ENCODE measurements around the gene SLC35F3. TPM values are rescaled to one million over a fixed set of nuclear protein-coding genes. Genes with fewer than 3 reads are reported as not detected.
A peak's percentile ranks its signal among the peaks of the same experiment; 100 is the strongest.

SLC35F3 gene
- total RNA-seq, 4 donors from 2014 or later: 0.82 TPM; not detected in 3

DNA sequence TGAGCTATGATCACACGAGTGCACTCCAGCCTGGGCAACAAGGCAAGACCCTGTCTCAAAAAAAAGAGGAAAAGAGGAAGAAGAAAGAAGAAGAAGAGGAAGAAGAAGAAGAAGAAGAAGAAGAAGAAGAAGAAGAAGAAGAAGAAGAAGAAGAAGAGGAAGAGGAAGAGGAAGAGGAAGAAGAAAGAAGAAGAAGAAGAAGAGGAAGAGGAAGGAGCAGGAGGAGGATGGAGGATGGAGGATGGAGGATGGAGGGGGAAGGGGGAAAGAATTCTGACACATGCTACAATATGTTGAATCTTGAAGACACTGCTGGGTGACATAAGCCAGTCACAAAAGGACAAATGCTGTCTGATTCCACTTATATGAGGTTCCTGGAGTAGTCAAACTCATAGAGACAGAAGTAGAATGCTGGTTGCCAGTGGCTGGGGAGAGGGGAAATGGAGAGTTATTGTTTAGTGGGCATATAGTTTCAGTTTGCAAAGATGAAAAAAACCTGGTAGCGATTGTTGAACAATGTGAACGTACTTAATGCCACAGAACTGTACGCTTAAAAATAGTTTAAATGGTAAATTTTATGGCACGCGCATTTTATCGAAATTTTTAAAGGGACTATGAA lies 421.5 kb downstream of the SLC35F3 start:
- in situ Hi-C loops (cut with MboI; ENCODE audit: low sequenced_read_pairs in 4 of 4): no loop called here
- H3K27ac ChIP-seq: no peak overlapping the region
- ATAC-seq (no peak), DNase-seq (no peak)
- intact Hi-C loops (cut with DNase I; ENCODE audit: low total_unique reads): no loop called here
- H3K36me3 ChIP-seq: no peaks in the 10 kb centered on the region
- TF ChIP-seq POLR2A (IDR thresholded peaks at IDR 0.05): no peak
- TF ChIP-seq, protein P1, sequence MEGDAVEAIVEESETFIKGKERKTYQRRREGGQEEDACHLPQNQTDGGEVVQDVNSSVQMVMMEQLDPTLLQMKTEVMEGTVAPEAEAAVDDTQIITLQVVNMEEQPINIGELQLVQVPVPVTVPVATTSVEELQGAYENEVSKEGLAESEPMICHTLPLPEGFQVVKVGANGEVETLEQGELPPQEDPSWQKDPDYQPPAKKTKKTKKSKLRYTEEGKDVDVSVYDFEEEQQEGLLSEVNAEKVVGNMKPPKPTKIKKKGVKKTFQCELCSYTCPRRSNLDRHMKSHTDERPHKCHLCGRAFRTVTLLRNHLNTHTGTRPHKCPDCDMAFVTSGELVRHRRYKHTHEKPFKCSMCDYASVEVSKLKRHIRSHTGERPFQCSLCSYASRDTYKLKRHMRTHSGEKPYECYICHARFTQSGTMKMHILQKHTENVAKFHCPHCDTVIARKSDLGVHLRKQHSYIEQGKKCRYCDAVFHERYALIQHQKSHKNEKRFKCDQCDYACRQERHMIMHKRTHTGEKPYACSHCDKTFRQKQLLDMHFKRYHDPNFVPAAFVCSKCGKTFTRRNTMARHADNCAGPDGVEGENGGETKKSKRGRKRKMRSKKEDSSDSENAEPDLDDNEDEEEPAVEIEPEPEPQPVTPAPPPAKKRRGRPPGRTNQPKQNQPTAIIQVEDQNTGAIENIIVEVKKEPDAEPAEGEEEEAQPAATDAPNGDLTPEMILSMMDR (IDR thresholded peaks at IDR 0.05 in 4 of 5, conservative IDR thresholded peaks at IDR 0.05 in 1 of 5): no peak
- peaks cover 2 to 17% (median 7%) of the 10 kb centered on the region in 3 donors for H3K27me3 ChIP-seq
- no peaks in the 10 kb centered on the region for H3K9me3 ChIP-seq
- H3K4me3 ChIP-seq: peak overlapping the region; percentile 15 to 50 (median 27)
- no peaks in the 10 kb centered on the region for H3K4me1 ChIP-seq

DNA sequence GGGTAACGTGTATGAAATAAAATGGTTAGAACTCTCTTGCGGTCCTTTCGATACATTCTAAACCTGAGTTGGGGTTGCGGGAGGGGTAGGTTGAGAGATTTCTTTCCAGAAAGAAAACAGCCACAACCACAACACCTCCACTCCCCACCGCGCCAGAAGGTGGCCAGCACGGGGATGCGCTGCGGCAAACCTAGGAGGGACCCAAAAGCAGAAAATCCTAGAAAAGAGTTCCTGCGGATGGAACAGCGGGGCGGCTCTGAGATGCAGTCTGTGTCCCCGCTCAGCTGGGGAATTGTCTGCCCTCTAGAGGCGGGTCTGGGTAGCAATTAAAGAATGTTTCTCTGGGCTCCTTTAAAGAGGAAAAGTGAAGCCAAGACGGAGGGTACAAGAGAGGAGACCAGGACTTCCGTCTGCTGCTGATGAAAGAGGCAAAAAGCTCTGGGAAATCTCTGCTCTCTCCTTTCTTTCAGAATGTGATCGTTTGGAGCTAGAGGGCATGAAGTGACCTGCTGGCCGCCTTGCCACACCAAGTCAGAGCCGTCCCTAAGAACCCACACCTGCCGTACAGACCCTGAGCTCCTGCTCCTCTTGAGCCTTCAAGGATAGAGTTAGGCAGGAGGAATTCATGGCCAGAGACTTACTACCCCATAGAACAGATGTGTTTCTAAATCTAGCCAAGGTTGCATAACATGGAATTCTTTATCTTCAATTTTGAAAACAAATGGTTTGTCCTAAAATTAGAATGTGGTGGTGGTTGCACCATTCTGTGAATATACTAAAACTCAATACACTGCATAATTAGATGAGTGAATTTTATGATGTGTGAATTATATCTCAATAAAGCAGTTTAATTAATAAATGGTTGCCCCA lies 422.3 kb downstream of the SLC35F3 start:
- DNase-seq (no peak), ATAC-seq (peak; percentile 89 to 90)
- H3K36me3 ChIP-seq: no peaks in the 10 kb centered on the region
- TF ChIP-seq POLR2A (IDR thresholded peaks at IDR 0.05): no peak
- TF ChIP-seq, protein P1 (IDR thresholded peaks at IDR 0.05 in 4 of 5, conservative IDR thresholded peaks at IDR 0.05 in 1 of 5): peak; percentile 21 to 78 (median 59)
- in situ Hi-C loops (cut with MboI; ENCODE audit: low sequenced_read_pairs in 4 of 4) (no loop called here), intact Hi-C loops (cut with DNase I; ENCODE audit: low total_unique reads) (no loop called here)
- peak overlapping the region; percentile 15 to 50 (median 27) for H3K4me3 ChIP-seq
- no peaks in the 10 kb centered on the region for H3K4me1 ChIP-seq
- H3K9me3 ChIP-seq: no peaks in the 10 kb centered on the region
- no peak overlapping the region for H3K27ac ChIP-seq
- peaks cover 2 to 14% (median 7%) of the 10 kb centered on the region in 3 donors for H3K27me3 ChIP-seq

DNA sequence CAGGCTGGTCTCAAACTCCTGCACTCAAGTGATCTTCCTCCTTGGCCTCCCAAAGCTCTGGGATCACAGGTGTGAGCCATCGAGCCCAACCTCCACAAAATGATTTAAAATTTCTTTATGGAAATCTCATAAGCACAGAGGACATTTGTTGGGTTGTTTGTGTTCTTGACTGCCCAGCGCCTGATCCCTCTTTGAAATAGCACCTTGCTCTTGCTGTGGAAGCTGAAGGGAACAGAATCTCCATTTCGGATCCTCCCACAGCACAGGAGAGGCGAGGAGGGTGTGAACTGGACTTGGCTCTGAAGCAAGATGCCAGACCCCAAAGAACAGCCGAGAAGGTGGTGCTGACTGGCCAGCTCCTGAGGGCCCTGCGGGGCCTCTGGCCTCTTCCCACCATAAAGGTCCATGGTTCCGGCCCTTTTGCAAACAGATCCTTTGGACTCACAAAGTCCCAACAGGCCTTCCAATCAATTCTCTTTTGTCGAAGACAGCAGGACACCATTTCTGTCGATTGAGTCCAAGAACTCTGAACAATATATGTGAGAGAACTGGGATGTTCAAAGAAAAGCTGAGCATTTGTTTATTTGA lies 423.2 kb downstream of the SLC35F3 start:
- TF ChIP-seq, protein P1 (IDR thresholded peaks at IDR 0.05 in 4 of 5, conservative IDR thresholded peaks at IDR 0.05 in 1 of 5): no peak
- TF ChIP-seq POLR2A (IDR thresholded peaks at IDR 0.05): no peak
- ATAC-seq (no peak), DNase-seq (no peak)
- H3K27ac ChIP-seq: no peak overlapping the region
- H3K4me1 ChIP-seq: no peaks in the 10 kb centered on the region
- in situ Hi-C loops (cut with MboI; ENCODE audit: low sequenced_read_pairs in 4 of 4) (no loop called here), intact Hi-C loops (cut with DNase I; ENCODE audit: low total_unique reads) (no loop called here)
- no peak overlapping the region for H3K4me3 ChIP-seq
- H3K27me3 ChIP-seq: peaks cover 2 to 14% (median 7%) of the 10 kb centered on the region in 3 donors
- H3K36me3 ChIP-seq: no peaks in the 10 kb centered on the region
- no peaks in the 10 kb centered on the region for H3K9me3 ChIP-seq

DNA sequence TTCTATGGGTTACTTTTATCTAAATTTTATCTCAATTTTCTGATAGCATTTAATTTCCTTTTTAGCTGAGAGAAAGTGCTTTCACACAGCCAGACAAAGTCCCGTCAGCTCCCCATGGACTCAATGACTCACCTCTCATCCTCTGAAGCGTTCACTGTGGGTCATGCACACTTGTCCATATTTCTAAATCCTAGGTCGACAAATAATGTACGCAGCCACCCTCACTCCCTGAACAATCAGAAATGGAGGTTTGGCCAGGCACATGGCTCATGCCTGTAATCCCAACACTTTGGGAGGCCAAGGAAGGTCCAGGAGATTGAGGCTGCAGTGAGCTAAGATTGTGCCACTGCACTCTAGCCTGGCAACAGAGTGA lies 426.4 kb downstream of the SLC35F3 start:
- Histone ChIP-seq H3K36me3 (no peaks in the 10 kb centered on the region), H3K27me3 (no peaks in the 10 kb centered on the region), H3K27ac (no peak overlapping the region), H3K4me3 (no peak overlapping the region), H3K9me3 (no peaks in the 10 kb centered on the region), H3K4me1 (no peaks in the 10 kb centered on the region)
- no peak for ATAC-seq
- in situ Hi-C loops (cut with MboI; ENCODE audit: low sequenced_read_pairs in 4 of 4): no loop called here
- TF ChIP-seq POLR2A (IDR thresholded peaks at IDR 0.05): no peak
- intact Hi-C loops (cut with DNase I; ENCODE audit: low total_unique reads): no loop called here
- no peak for DNase-seq

DNA sequence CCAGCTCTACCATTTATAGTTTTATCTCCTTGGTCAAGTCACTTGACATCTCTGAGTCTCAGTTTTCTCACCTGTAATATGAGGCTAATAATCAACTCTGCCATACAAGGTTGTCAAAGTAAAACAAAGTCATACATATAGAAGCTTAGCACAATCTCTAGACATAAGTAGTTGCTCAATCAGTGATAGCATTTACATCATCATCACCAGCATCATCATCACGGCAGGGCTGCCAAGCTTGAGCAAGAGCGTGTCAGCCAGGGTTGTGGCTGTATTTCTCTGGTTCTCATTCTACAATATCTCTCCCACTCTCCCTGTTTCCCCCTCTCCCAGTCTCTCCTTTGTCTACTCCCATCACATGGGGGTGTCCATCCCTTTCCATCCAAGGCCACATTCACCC lies 427.0 kb downstream of the SLC35F3 start:
- H3K36me3 ChIP-seq: no peaks in the 10 kb centered on the region
- H3K9me3 ChIP-seq: no peaks in the 10 kb centered on the region
- H3K4me1 ChIP-seq: no peaks in the 10 kb centered on the region
- intact Hi-C loops (cut with DNase I; ENCODE audit: low total_unique reads) (no loop called here), in situ Hi-C loops (cut with MboI; ENCODE audit: low sequenced_read_pairs in 4 of 4) (no loop called here)
- no peak overlapping the region for H3K27ac ChIP-seq
- no peak for DNase-seq
- H3K27me3 ChIP-seq: no peaks in the 10 kb centered on the region
- TF ChIP-seq POLR2A (IDR thresholded peaks at IDR 0.05): no peak
- TF ChIP-seq, protein P1 (IDR thresholded peaks at IDR 0.05 in 4 of 5, conservative IDR thresholded peaks at IDR 0.05 in 1 of 5): no peak
- ATAC-seq: no peak
- no peak overlapping the region for H3K4me3 ChIP-seq
